Calu3 (cell line): Measurements from ENCODE around the gene SEC16A. TPM values are rescaled to one million over a fixed set of nuclear protein-coding genes. Genes with fewer than 3 reads are reported as not detected.
"Not testable (repeated sequence)": the region's sequence is repeated elsewhere in the genome, so short reads cannot be mapped to it uniquely, and the experiment has no call there.

Source experiments
- BruUV-seq: library from RNA; stranded (reverse); fragments of 400-500 nt; replicated peaks from 2 replicates; lab custom pipeline; 2021; lab: Mats Ljungman, UMichigan
- CTCF ChIA-PET: fragments of 300-600 bp; sonication (Branson Sonifier 250); formaldehyde crosslinking; loops from one replicate; lab custom pipeline; 2022; ENCODE audit warnings: antibody characterized with exemption; lab: Charles Lee
- DNase-seq: peaks from one replicate; pipeline ENCODE4 v3.0.0; 2022
- H3K27ac Mint-ChIP-seq: one replicate; pipeline ENCODE4 v1.8.0; 2022; ENCODE audit warnings: mixed read lengths; ENCODE audit not compliant: unreplicated experiment
- H3K27me3 Mint-ChIP-seq: one replicate; pipeline ENCODE4 v1.8.0; 2022; ENCODE audit warnings: mixed read lengths; ENCODE audit not compliant: unreplicated experiment
- H3K36me3 Mint-ChIP-seq: one replicate; pipeline ENCODE4 v1.8.0; 2022; ENCODE audit warnings: mild to moderate bottlenecking, moderate library complexity, mixed read lengths; ENCODE audit not compliant: insufficient read depth, unreplicated experiment
- H3K4me1 Mint-ChIP-seq: one replicate; pipeline ENCODE4 v1.8.0; 2022; ENCODE audit warnings: mild to moderate bottlenecking, low read depth, mixed read lengths; ENCODE audit not compliant: unreplicated experiment
- H3K4me3 Mint-ChIP-seq: one replicate; pipeline ENCODE4 v1.8.0; 2022; ENCODE audit warnings: mild to moderate bottlenecking, low read depth, moderate library complexity, mixed read lengths; ENCODE audit not compliant: unreplicated experiment
- H3K9me3 Mint-ChIP-seq: one replicate; pipeline ENCODE4 v1.8.0; 2022; ENCODE audit warnings: low read depth, mixed read lengths; ENCODE audit not compliant: unreplicated experiment
- intact Hi-C: fragments of 100-400 bp; cut with micrococcal nuclease; formaldehyde crosslinking; loops from one replicate; pipeline ENCODE4 v1.10.0; 2022; ENCODE audit not compliant: unreplicated experiment
- total RNA-seq: library from RNA; stranded (reverse); gene quantifications from 2 replicates; pipeline ENCODE4 v1.2.3, GENCODE V29; 2022
- TF ChIP-seq, protein P1 (sequence below): fragments of 200-600 bp; IDR thresholded peaks from one replicate; pipeline ENCODE4 v1.8.0; 2022; ENCODE audit warnings: antibody characterized with exemption; ENCODE audit not compliant: unreplicated experiment

SEC16A gene
- total RNA-seq, 1 experiment from 2014 or later, result 48.9 TPM

DNA sequence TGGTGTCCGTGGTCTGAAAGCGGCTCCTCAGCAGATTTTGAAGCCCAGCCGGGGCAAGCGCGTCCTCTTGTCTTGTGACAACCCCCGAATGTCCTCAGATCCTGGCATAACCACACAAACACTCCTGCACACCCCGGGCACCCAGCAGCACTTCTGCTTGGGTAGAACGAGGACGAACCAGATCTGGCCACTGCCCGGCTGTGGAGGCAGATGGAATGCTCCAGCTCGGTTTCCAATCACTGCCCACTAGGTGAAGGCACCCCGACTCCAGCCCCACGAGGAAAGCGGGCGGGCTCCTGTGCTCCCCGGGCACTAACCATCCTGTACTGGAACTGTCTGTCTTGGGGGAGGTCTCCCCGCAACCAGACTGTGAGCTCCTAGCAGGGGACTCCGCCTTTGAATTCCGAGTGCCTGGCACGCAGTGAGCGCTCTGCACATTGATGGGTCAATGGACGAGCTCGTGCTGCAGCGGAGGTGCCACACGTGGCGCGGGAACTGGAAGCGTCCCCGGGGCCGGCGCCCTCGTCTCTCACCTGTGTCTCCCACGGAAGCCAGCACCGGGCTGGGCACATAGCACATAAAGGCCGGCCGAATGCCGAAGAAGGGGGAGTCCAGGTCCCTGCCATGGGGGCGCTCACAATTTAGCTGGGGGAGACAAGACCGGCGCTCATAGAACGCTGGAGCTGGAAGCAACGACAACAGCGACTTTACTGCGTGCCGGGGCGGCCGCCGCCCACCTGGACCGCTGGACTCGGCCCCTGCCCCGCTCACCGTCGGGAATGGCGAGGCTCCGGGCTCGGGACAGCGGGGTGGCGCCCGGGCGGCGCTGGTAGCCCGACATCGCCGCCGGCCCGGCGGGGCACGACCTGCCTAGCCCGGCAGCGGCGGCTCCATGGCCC, 73.0 kb downstream of the SEC16A start:
- peak overlapping the region; percentile 93 for H3K4me3 Mint-ChIP-seq
- CTCF ChIA-PET, result interaction anchor here (0.6 to 1.1 kb wide), 2 partner anchors 64 to 474 kb away, joined by 3 read pairs; no protein-coding TSS in a partner anchor
- intact Hi-C loops, result no loop called here
- H3K36me3 Mint-ChIP-seq, result peaks cover 56% of the 10 kb centered on the region
- no peaks in the 10 kb centered on the region for H3K27me3 Mint-ChIP-seq
- BruUV-seq, result TSS peak; percentile 74
- TF ChIP-seq, protein P1, sequence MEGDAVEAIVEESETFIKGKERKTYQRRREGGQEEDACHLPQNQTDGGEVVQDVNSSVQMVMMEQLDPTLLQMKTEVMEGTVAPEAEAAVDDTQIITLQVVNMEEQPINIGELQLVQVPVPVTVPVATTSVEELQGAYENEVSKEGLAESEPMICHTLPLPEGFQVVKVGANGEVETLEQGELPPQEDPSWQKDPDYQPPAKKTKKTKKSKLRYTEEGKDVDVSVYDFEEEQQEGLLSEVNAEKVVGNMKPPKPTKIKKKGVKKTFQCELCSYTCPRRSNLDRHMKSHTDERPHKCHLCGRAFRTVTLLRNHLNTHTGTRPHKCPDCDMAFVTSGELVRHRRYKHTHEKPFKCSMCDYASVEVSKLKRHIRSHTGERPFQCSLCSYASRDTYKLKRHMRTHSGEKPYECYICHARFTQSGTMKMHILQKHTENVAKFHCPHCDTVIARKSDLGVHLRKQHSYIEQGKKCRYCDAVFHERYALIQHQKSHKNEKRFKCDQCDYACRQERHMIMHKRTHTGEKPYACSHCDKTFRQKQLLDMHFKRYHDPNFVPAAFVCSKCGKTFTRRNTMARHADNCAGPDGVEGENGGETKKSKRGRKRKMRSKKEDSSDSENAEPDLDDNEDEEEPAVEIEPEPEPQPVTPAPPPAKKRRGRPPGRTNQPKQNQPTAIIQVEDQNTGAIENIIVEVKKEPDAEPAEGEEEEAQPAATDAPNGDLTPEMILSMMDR, result no peak
- peak overlapping the region; percentile 81 for H3K27ac Mint-ChIP-seq
- DNase-seq, result peak; percentile 17
- H3K9me3 Mint-ChIP-seq, result no peaks in the 10 kb centered on the region
- H3K4me1 Mint-ChIP-seq, result peaks cover 21% of the 10 kb centered on the region

DNA sequence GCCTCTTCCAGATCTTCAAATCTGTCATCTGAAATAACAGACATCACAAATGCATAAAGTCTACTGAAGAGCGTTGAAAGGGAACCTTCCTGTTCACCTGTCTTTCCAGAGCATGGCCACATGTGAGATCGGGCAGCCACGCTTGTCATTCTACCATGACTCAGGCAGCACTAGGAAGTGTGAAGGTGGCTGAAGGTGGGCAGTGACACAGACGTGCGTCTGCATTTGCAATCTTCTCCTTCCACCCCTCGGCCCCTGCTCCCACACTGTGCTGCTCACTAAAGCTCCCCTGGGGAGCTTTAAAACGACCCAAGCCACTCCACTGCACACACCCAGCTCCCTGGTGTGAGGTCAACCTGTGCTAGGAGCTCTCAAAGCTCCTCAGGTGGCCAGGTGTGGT, 74.9 kb downstream of the SEC16A start:
- CTCF ChIA-PET, result no interaction called here
- Mint-ChIP-seq H3K27me3 (no peaks in the 10 kb centered on the region), H3K4me3 (no peak overlapping the region), H3K4me1 (peaks cover 21% of the 10 kb centered on the region), H3K9me3 (no peaks in the 10 kb centered on the region), H3K27ac (no peak overlapping the region), H3K36me3 (peaks cover 54% of the 10 kb centered on the region)
- no TSS peak for BruUV-seq
- no peak for DNase-seq
- intact Hi-C loops, result no loop called here
- TF ChIP-seq, protein P1, result no peak

DNA sequence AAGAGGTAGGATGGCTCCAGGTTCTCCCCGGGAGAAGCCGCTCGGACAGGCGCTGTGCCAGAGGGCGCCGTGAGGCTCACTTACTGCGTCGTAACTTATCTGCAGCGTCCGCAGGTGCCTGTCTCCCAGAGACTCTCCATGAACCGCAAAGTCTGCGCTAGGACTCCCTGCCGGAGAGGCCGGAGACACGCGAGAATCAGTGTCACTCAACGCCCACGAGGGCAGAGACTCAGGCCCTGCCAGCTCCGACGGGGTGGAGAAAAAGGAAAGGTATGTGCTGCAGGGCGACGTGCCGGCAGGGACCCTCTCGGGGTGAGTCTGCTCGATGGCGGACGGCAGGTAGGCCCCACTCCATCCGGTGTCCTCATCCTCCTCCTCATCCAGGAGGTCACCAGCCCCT, 75.8 kb downstream of the SEC16A start:
- TSS peak; percentile 19 for BruUV-seq
- H3K27ac Mint-ChIP-seq, H3K9me3 Mint-ChIP-seq, CTCF ChIA-PET, DNase-seq, H3K4me3 Mint-ChIP-seq, H3K27me3 Mint-ChIP-seq, intact Hi-C loops: not testable (repeated sequence)
- peaks cover 21% of the 10 kb centered on the region for H3K4me1 Mint-ChIP-seq
- H3K36me3 Mint-ChIP-seq, result peaks cover 54% of the 10 kb centered on the region

DNA sequence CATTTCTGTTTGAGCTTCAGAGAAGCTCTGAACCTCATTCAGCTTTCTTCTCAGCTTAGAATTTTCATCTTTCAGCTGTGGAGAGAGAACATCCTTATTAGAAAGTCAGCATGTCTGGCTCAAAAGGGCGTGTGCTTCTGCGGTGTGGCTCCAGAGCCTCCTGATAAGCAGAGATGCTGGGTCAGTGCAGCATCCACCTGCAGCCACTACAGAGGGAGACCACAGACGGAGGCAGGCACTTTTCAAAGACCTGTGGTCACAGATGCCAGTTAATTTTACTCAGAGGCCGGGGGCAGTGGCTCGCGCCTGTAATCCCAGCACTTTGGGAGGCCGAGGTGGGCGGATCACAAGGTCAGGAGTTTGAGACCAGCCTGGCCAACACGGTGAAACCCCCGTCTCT, 76.9 kb downstream of the SEC16A start:
- H3K36me3 Mint-ChIP-seq, result peaks cover 51% of the 10 kb centered on the region
- intact Hi-C loops, CTCF ChIA-PET, H3K9me3 Mint-ChIP-seq, BruUV-seq, H3K27ac Mint-ChIP-seq, H3K4me3 Mint-ChIP-seq, DNase-seq, H3K27me3 Mint-ChIP-seq: not testable (repeated sequence)
- peaks cover 13% of the 10 kb centered on the region for H3K4me1 Mint-ChIP-seq

DNA sequence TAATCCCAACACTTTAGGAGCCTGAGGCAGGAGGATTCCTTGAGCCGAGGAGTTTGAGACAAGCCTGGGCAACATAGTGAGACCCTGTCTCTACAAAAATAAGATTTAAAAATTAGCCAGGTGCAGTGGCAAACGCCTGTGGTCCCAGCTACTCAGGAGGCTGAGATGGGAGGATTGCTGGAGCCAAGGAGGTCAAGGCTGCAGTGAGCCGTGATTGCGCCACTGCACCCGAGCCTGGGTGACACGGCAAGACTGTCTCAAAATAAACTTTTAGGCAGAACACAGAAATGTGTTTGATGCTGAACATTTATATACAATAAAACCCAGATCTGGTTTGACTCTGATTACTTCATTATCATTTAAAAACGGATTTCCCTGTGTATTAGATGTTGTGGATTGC, 77.4 kb downstream of the SEC16A start:
- Mint-ChIP-seq H3K9me3 (no peaks in the 10 kb centered on the region), H3K36me3 (peaks cover 50% of the 10 kb centered on the region)
- no peak for DNase-seq

More for the DNA sequence above, 77.4 kb downstream of the SEC16A start:
- CTCF ChIA-PET, result no interaction called here
- peaks cover 11% of the 10 kb centered on the region for H3K4me1 Mint-ChIP-seq
- no peaks in the 10 kb centered on the region for H3K27me3 Mint-ChIP-seq
- no peak overlapping the region for H3K4me3 Mint-ChIP-seq
- TF ChIP-seq, protein P1, result no peak
- intact Hi-C loops, result no loop called here
- BruUV-seq, result no TSS peak
- no peak overlapping the region for H3K27ac Mint-ChIP-seq
